Heart left ventricle (tissue), 13 donors: ENCODE measurements around the gene FNDC4.

Source experiments
- CTCF ChIP-seq, 12 donors: fragments of 200-600 bp; sonication (generic) in 4 of 12; IDR thresholded peaks; one replicate each; pipeline versions ENCODE4 v1.5.0 to v1.8.0; 2018 to 2022; ENCODE audit warnings: antibody characterized with exemption in 12 of 12, mild to moderate bottlenecking in 5 of 12
- POLR2A ChIP-seq, 2 donors: fragments of 450-650 bp; IDR thresholded peaks; one replicate each; pipeline ENCODE4 v1.6.1; 2017; ENCODE audit warnings: antibody characterized with exemption in 2 of 2, mild to moderate bottlenecking in 2 of 2, moderate library complexity in 2 of 2
- donor health status: ischemic (EF 13 %, LVEDD 7.1; RV severe dilation, severe dysfunction).
- donor health status: DM: no; HTN: yes; CAD: no.
- donor health status: DM: no; HTN: no; CAD: no.
- donor health status: ischemic (EF 25% LVEDD 6.9; RV normal size, moderate dysfunction).
- donor health status: ischemic (EF 25% LVEDD 5.7; RV mildly dilated, moderate dysfunction).
- donor health status: ischemic (EF 35%, LVEDD 5.7; RV mildly dilated, moderate dysfunction).
- donor health status: nonischemic (EF 11% LVEDD 7.7; RV severe dilation, severe dysfunction).
- donor health status: DM: yes; HTN: yes; CAD: no.
- donor health status: PGD.
- donor health status: ischemic (EF 29% LVEDD 5.4; RV normal size, mild dysfunction).
- donor health status: nonischemic (EF 23%, LVEDD 6.1; RV moderate dilation, normal function).

GRCh38 chr2:27492557-27492956, 2.4 kb downstream of the FNDC4 start:
- TF ChIP-seq CTCF (IDR thresholded peaks at IDR 0.05): no peak
- no peak for TF ChIP-seq POLR2A (IDR thresholded peaks at IDR 0.05)
